GM12874 (cell line): ENCODE data around the gene CLDN22.

Experiments
- TF ChIP-seq, protein P1 (sequence below): IDR thresholded peaks from 2 replicates; pipeline ENCODE4 v1.5.1; 2011; ENCODE audit warnings: low read depth, mild to moderate bottlenecking, control low read depth, low read length, moderate library complexity; ENCODE audit not compliant: insufficient read depth

The CLDN22 gene

DNA sequence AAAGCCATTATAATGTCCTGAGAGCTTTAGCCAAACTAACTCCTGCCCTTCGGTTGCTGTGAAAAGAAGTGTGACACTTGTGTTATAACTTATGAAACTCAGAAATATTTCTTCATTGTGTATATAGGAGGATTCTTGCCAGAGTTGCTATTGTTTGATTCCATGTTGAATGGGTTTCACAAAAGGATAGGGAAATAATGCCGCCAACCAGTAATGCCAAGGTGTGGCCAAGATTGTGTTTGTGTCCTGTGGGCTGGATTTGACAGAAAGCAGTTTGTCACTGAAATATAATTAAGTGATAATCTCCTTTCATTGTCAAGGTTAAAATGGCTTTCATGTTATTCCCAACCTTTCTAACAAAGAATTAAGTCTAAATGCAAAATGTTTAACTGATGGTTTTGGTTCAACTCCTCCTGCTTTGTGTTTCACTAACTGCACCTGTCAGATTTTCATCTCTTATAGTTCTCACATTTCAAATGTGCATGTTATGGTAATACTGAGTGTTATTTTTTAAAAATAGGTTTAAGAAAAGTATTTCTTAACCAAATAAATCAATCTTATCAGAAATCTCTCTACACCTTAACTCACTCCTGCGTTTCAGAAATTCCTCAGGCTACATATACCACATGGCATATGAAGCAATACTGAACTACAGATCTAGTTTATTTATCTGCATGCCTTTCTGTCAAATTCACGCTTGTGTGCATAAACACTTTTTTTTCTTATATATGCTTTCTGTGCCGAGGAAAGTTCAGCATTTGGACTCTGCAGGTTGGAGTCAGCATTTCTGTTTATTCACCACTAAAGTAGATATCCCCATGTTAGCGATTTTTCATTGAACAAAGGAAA, at the start of gene CLDN22:
Gene CLDN22 (minus strand): TSS at position 66 of the 849 bp plus-strand sequence. CDS start 58 bp downstream, at position 8.
- TF ChIP-seq, protein P1, sequence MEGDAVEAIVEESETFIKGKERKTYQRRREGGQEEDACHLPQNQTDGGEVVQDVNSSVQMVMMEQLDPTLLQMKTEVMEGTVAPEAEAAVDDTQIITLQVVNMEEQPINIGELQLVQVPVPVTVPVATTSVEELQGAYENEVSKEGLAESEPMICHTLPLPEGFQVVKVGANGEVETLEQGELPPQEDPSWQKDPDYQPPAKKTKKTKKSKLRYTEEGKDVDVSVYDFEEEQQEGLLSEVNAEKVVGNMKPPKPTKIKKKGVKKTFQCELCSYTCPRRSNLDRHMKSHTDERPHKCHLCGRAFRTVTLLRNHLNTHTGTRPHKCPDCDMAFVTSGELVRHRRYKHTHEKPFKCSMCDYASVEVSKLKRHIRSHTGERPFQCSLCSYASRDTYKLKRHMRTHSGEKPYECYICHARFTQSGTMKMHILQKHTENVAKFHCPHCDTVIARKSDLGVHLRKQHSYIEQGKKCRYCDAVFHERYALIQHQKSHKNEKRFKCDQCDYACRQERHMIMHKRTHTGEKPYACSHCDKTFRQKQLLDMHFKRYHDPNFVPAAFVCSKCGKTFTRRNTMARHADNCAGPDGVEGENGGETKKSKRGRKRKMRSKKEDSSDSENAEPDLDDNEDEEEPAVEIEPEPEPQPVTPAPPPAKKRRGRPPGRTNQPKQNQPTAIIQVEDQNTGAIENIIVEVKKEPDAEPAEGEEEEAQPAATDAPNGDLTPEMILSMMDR, result no peak

DNA sequence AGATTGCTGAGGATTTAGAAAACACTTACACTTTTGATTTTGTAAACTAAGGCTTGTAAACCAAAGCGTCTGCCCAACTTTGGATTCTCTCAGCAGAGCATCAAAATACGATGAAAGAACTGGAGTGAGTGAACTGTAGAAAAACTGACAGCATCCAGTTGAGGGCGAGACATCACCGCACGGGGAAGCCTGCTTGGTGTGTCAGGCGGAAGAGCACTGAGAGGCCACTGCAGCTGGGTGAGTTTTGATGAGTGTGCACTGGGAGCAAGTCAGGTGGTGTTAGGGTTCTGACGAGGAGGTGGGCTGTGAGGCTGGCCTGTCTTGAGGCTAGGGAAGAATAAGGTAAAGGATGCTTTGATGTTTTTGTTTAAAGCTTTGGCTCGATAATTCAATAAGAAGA, 49.0 kb upstream of the CLDN22 start:
- TF ChIP-seq, protein P1, result no peak

DNA sequence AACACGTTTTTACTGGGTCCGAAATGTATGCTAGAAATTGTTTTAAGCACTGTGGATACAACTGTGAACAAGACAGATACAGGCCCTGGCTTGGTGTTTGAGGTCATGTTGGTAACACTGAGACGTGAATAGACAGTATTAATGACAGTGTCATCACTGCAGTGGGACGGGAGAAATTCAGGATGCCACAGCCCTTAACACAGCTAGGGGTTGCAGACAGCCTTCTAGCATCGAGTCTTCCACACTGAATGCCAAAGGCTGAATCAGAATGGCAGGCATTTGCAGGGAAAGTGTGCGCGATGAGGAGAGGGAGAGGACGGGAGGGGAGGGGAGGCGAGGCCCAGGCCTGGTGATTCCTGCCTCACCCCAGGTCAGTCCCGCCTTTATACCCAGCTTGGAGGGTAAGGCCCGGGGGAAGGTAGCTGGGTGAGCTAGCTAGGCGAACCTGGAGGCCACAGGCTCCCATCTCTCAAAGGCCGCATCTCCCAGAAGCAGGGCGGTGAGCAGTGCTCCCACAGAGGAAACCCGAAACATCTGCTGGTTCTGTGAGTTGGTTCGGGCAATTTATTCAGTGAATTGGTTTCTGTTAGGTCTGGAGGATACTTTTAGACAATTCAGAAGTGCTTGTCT, 46.2 kb upstream of the CLDN22 start:
- TF ChIP-seq, protein P1, result no peak

DNA sequence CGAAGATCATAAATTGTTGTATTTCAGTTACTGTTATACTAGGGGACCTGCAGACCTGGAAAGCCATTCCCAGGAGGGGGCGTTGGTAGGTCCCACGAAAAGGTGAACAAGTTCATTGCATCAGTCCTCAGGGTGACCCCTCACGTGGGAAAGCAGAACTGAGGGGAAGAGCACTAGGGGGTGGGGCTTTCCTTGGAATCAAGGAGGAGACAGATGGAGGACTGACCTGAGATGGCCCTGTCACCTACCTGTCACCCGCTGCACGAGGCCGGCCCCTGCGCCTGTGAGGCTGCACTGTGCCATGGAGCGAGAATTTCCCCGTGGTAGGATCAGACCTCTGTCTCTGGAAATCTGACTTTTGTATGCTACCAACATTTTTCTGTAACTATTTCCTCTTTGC, 43.9 kb upstream of the CLDN22 start:
- TF ChIP-seq, protein P1, result no peak

DNA sequence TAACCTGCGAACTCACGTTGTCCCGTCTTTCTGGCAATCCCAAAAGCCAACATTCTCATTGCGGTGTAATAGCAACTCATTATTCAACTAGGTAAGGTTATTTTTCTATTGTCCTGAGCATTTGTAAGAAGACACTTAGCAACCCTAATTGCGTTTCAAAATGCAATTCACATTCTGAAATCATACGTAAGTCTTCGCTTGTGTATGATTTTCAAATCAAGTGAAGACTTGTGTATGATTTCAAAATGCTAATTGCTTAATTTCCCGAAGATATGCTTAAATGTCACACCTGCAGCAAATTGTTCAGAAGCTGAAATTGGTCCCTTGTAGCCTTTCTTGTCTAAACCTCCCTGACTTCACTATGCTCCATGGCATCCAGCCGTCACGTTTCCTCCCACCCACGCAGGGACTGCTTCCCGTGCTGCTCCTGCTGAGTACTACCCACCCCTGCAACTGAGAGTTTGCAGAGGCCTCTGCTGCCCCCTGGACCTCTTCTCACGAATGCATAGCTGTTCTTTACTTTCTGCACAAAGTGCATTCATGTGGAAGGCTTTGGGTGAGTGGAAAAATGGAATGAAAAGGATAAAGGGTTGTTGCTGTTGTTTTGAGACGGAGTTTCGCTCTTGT, 43.0 kb upstream of the CLDN22 start:
- TF ChIP-seq, protein P1, result no peak

DNA sequence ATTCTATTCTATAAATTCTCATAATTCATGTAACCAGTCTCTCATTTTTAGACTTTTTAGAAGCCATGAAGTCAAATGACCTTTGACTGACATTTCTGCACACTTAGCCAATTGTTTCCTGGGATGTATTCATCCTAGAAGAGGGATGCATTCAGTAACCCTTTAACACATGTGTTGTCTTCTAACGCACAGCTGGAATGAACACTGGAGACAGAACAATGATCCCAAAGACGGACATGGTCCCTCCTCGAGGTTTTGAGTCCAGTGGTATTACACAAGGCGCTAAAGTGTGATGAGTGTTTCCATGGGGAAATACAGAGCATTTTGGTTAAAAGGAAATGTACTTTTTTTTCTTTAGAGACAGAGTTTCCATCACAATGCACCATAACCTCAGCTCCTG, 42.0 kb upstream of the CLDN22 start:
- TF ChIP-seq, protein P1, result no peak
